Tibial artery (tissue), 4 donors: ENCODE data around the gene SYT6.

Experiments used
- DNase-seq, 2 donors: peaks; one replicate each; pipeline ENCODE4 v3.0.0-alpha.2; 2019
- H3K27ac ChIP-seq, 2 donors: fragments of 200-600 bp; sonication (generic) in 1 of 2; 1 replicate in 1 of 2; 2 replicates in 1 of 2; pipeline ENCODE4 v1.5.1; 2018 to 2019; ENCODE audit warnings: mild to moderate bottlenecking in 1 of 2
- H3K27me3 ChIP-seq, 2 donors: fragments of 200-600 bp; sonication (generic) in 1 of 2; one replicate each; pipeline versions ENCODE4 v1.5.1 to v1.6.0; 2016 to 2019
- H3K36me3 ChIP-seq, 3 donors: fragments of 200-600 bp; sonication (generic) in 2 of 3; one replicate each; pipeline ENCODE4 v1.5.1; 2016 to 2019; ENCODE audit warnings: mild to moderate bottlenecking in 2 of 3
- H3K4me1 ChIP-seq, 4 donors: fragments of 200-600 bp; sonication (generic) in 2 of 4; 1 replicate in 3 of 4; 2 replicates in 1 of 4; pipeline ENCODE4 v1.5.1; 2016 to 2019
- H3K4me3 ChIP-seq, 2 donors: fragments of 200-600 bp; sonication (generic) in 1 of 2; 1 replicate in 1 of 2; 2 replicates in 1 of 2; pipeline ENCODE4 v1.5.1; 2018 to 2019; ENCODE audit warnings: mild to moderate bottlenecking in 2 of 2
- H3K9me3 ChIP-seq, 3 donors: fragments of 200-600 bp; sonication (generic) in 1 of 3; one replicate each; pipeline ENCODE4 v1.5.1; 2016 to 2019
- CTCF ChIP-seq, 2 experiments: fragments of 200-600 bp in 1 of 2; fragments of 450-650 bp in 1 of 2; IDR thresholded peaks; one replicate each; pipeline ENCODE4 v1.5.1; 2017 to 2019; ENCODE audit warnings: antibody characterized with exemption in 2 of 2, mild to moderate bottlenecking in 1 of 2, moderate library complexity in 1 of 2
- intact Hi-C: fragments of 100-400 bp; cut with DNase I; formaldehyde crosslinking; loops from one replicate; pipeline ENCODE4 v1.15.0; 2023; ENCODE audit warnings: low total_unique reads

SYT6 gene

GRCh38 chr1:114111731-114112641 is 41.7 kb downstream of the SYT6 start:
- no peak for DNase-seq

GRCh38 chr1:114109981-114110380 is 43.7 kb downstream of the SYT6 start:
- H3K27me3 ChIP-seq = no peaks in the 10 kb centered on the region
- no peak for DNase-seq
- H3K36me3 ChIP-seq = no peaks in the 10 kb centered on the region
- no peaks in the 10 kb centered on the region for H3K9me3 ChIP-seq
- H3K4me3 ChIP-seq = no peak overlapping the region
- no peaks in the 10 kb centered on the region for H3K4me1 ChIP-seq
- no peak overlapping the region for H3K27ac ChIP-seq
- no peak for TF ChIP-seq CTCF (IDR thresholded peaks at IDR 0.05)
- intact Hi-C loops = no loop called here

More at GRCh38 chr1:114111731-114112641, 41.7 kb downstream of the SYT6 start:
- intact Hi-C loops = no loop called here
- Histone ChIP-seq H3K27me3 (no peaks in the 10 kb centered on the region), H3K4me3 (no peak overlapping the region), H3K36me3 (no peaks in the 10 kb centered on the region), H3K9me3 (no peaks in the 10 kb centered on the region), H3K4me1 (no peaks in the 10 kb centered on the region), H3K27ac (no peak overlapping the region)
- no peak for TF ChIP-seq CTCF (IDR thresholded peaks at IDR 0.05)

GRCh38 chr1:114108751-114109255 is 44.9 kb downstream of the SYT6 start:
- H3K4me3 ChIP-seq = no peak overlapping the region
- intact Hi-C loops = no loop called here
- no peak for TF ChIP-seq CTCF (IDR thresholded peaks at IDR 0.05)
- no peaks in the 10 kb centered on the region for H3K9me3 ChIP-seq
- no peaks in the 10 kb centered on the region for H3K36me3 ChIP-seq
- no peaks in the 10 kb centered on the region for H3K27me3 ChIP-seq
- DNase-seq = no peak
- H3K4me1 ChIP-seq = no peaks in the 10 kb centered on the region
- H3K27ac ChIP-seq = no peak overlapping the region

- Histone ChIP-seq H3K9me3 (no peaks in the 10 kb centered on the region), H3K27me3 (no peaks in the 10 kb centered on the region), H3K36me3 (no peaks in the 10 kb centered on the region), H3K27ac (no peak overlapping the region), H3K4me1 (no peaks in the 10 kb centered on the region), H3K4me3 (no peak overlapping the region)
- TF ChIP-seq CTCF (IDR thresholded peaks at IDR 0.05) = no peak
- no peak for DNase-seq
- intact Hi-C loops = no loop called here
Observed at GRCh38 chr1:114107474-114108435, 45.9 kb downstream of the SYT6 start.

GRCh38 chr1:114105421-114105979 is 48.2 kb downstream of the SYT6 start:
- DNase-seq = no peak
- Histone ChIP-seq H3K27ac (no peak overlapping the region), H3K9me3 (no peaks in the 10 kb centered on the region), H3K4me3 (no peak overlapping the region), H3K27me3 (no peaks in the 10 kb centered on the region), H3K4me1 (no peaks in the 10 kb centered on the region), H3K36me3 (no peaks in the 10 kb centered on the region)
- no peak for TF ChIP-seq CTCF (IDR thresholded peaks at IDR 0.05)
- intact Hi-C loops = no loop called here
